Measurements from ENCODE around the gene HMGB2.

Gene HMGB2

GRCh38 chr4:173316060-173316459 is 18.1 kb downstream of the HMGB2 start:
- no peak for DNase-seq (ENCODE audit: low read depth)
- no peak for TF ChIP-seq CTCF (IDR thresholded peaks at IDR 0.05; ENCODE audit: control insufficient read depth, extremely low read depth, insufficient read depth)
- no peak overlapping the region for H3K4me3 ChIP-seq (ENCODE audit: low read depth, low read length)

- H3K4me3 ChIP-seq (ENCODE audit: low read depth, low read length), result no peak overlapping the region
- TF ChIP-seq CTCF (IDR thresholded peaks at IDR 0.05; ENCODE audit: control insufficient read depth, extremely low read depth, insufficient read depth), result no peak
- DNase-seq (ENCODE audit: low read depth), result no peak
Observed at GRCh38 chr4:173314715-173315114, 19.4 kb downstream of the HMGB2 start.

- DNase-seq (ENCODE audit: low read depth), result no peak
- no peak for TF ChIP-seq CTCF (IDR thresholded peaks at IDR 0.05; ENCODE audit: control insufficient read depth, extremely low read depth, insufficient read depth)
- H3K4me3 ChIP-seq (ENCODE audit: low read depth, low read length), result no peak overlapping the region
Observed at GRCh38 chr4:173311368-173311767, 22.8 kb downstream of the HMGB2 start.

GRCh38 chr4:173307778-173308177 is 26.4 kb downstream of the HMGB2 start:
- H3K4me3 ChIP-seq (ENCODE audit: low read depth, low read length), result no peak overlapping the region
- DNase-seq (ENCODE audit: low read depth), result no peak
- TF ChIP-seq CTCF (IDR thresholded peaks at IDR 0.05; ENCODE audit: control insufficient read depth, extremely low read depth, insufficient read depth), result no peak

- no peak overlapping the region for H3K4me3 ChIP-seq (ENCODE audit: low read depth, low read length)
- DNase-seq (ENCODE audit: low read depth), result no peak
- peak; percentile 56 for TF ChIP-seq CTCF (IDR thresholded peaks at IDR 0.05; ENCODE audit: control insufficient read depth, extremely low read depth, insufficient read depth)
Observed at GRCh38 chr4:173301518-173302201, 32.5 kb downstream of the HMGB2 start.

GRCh38 chr4:173294444-173294843 is 39.7 kb downstream of the HMGB2 start:
- no peak for TF ChIP-seq CTCF (IDR thresholded peaks at IDR 0.05; ENCODE audit: control insufficient read depth, extremely low read depth, insufficient read depth)
- no peak for DNase-seq (ENCODE audit: low read depth)
- H3K4me3 ChIP-seq (ENCODE audit: low read depth, low read length), result no peak overlapping the region

GRCh38 chr4:173293663-173294062 is 40.5 kb downstream of the HMGB2 start:
- H3K4me3 ChIP-seq (ENCODE audit: low read depth, low read length), result no peak overlapping the region
- TF ChIP-seq CTCF (IDR thresholded peaks at IDR 0.05; ENCODE audit: control insufficient read depth, extremely low read depth, insufficient read depth), result no peak
- no peak for DNase-seq (ENCODE audit: low read depth)
